SK-N-DZ (cell line): ENCODE measurements around the gene KCNIP1.

Experiments used
- DNase-seq: peaks from one replicate; pipeline ENCODE4 v3.0.0-alpha.2; 2015; ENCODE audit warnings: low spot score

KCNIP1 gene

DNA sequence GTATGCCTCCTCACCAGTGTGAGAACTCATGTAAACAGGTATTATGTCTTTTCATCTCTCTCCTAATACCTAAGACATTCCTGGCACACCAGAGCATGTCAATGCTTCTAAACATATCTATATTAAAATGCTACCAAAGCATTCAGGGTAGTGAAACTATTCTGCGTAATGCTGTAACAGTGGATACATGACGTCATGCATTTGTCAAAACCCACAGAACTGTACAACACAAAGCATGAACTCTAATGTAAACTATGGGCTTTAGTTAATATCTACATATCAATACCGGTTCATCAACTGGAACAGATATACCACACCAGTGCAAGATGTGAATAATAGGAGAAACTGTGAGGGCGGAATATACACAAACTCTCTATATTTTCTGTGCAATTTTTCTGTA lies 207.5 kb downstream of the KCNIP1 start:
- no peak for DNase-seq

DNA sequence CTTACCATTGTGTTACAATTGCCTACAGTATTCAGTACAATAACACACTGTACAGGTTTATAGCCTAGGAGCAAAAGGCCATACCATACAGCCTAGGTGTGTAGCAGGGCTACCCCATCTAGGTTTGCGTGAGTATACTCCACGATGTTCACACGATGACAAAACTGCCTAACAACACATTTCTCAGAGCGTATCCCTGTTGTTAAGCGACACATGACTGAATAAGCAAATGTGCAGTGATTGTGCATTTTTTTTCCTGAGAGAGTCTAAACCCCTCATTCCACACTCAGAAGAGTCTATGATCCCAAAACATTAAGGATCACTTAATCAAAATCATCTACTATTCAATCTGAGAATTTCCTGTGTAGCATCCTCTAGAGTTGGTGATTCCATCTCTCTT lies 211.3 kb downstream of the KCNIP1 start:
- DNase-seq, result no peak

DNA sequence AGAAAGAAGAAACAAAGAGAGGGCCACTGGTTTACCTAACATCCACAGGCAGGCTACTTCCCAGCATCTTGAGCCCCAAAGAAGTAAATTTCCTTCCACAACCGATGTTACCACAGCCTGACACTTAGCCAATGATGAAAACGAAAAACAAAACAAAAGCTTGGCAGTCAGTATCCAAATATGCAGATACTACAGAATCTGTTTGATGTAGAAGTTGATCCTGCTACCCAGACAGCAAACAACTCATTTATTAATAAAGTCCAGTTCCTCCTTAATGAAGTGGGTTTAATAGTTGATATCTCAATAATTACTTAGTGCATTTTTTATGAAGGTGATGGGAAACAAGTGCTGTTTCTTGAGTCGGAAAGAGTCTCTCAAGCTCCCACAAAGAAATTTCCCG lies 212.6 kb downstream of the KCNIP1 start:
- DNase-seq, result no peak

DNA sequence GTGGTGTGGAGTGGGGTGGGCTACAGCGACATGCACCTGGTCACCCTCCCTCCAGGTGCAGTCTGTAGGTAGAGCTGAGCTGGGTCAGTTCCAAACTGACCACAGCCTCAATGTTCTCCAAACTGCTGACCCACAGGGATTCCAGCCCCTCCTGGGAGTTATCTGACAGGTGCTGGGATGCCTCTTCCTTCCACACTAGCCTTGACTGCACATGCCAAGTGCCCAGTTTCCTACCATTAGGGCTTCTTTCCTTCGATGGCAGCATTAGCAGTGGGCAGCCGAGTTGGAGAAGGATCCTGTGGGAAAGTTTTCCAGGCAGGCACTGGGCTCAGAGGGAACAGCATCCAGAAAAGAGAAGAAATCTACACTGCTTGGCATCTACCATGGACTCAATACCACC lies 215.7 kb downstream of the KCNIP1 start:
- DNase-seq, result no peak

DNA sequence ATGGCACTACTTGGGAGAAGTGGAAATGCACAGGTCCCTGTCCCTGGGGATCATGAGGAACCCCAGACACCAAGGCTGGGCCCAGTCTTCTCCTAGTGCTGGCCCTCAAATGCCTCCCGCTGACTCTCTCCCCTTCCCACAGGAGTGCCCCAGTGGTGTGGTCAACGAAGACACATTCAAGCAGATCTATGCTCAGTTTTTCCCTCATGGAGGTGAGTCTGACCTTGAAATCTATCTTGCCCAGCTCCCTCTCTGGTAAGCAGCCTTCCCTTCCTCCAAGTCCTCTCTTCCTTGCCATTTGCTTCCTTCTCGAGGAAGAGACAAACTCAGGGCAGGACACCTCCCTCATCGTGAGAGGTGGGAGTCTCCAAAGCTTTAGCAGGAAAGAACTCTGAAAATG lies 216.4 kb downstream of the KCNIP1 start:
- DNase-seq, result no peak

DNA sequence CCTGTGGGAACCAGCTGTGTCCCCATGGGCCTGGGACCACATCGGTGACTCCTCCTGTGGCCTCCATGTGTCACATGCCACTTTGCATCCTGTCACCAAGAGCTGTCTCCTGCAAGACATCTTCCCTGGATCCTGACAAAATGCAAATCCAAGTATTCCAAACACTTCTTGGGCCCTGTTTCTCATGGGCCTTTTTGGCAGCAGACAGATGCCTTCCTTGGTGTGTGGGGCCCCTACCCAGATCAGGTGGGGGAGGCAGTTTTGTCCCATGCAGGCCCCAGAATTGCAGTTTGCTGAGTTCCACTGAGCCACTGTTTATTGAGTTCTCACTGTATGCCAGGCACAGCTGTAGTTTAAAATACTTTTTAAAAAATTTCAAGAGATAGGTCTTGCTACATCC lies 217.2 kb downstream of the KCNIP1 start:
- DNase-seq, result no peak

DNA sequence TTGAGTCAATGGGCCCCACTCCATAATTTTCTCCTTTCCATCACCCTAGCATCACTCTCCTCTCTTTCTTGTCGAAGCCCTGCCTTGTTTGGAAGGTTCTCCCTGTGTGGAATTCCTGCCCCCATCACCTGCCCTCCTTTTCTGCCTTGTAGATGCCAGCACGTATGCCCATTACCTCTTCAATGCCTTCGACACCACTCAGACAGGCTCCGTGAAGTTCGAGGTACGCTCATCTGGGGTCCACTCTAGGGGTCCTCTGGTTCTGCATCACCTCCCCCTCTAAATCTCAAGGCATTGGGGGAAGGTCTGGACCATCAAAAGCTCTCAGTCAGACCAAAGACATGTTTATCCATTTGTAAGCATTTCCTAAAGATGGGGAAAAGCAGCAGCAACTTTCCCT lies 217.9 kb downstream of the KCNIP1 start:
- no peak for DNase-seq

DNA sequence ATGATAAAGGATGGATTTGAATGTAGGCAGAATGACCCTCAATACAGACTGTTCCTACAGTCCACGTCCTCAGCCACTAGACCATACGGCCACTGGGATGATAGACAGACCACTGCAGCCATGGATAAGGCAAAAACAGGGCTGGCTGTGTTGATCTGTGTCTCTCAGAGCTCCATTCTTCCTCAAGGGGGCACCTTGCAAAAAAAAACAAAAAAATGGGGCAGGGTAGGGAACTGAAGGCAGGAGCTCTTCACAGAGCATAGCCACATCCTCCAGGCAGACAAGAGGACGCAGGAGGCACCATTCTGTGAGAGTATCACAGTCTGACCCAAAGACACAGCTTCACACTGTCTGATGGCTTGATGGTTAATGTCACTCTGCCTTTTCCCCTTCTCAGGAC lies 218.5 kb downstream of the KCNIP1 start:
- no peak for DNase-seq

DNA sequence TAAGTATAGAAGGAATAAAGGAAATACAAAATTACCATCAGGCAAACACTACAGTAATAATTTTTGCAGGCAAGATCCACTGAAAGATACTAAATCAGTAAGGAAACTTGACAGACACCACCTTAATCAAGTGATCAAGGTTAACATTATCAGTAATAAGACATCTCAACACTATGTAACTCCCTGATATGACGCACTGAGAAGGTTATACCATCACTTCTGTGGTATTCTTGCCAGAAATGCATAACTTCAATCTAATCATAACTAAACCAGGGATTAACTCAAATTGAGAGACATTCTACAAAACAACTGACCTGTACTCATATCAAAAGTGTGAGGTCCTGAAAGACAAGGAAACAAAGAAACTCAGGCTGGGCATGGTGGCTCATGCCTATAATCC lies 227.2 kb downstream of the KCNIP1 start:
- DNase-seq, result no peak

DNA sequence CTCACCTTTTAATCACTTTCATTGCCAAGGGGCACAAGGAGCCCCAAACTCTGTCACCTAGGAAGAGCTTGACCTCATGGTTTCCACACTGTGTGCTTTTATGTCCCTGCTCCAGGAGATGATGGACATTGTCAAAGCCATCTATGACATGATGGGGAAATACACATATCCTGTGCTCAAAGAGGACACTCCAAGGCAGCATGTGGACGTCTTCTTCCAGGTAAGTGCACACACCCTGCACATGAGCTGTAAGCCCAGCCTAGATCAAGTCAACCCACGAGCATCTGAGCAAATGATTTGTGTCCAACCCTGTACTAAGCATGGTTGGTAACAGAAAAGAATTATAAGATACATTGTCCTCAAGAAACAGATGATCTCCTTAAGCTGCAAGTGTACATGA lies 228.9 kb downstream of the KCNIP1 start:
- no peak for DNase-seq

DNA sequence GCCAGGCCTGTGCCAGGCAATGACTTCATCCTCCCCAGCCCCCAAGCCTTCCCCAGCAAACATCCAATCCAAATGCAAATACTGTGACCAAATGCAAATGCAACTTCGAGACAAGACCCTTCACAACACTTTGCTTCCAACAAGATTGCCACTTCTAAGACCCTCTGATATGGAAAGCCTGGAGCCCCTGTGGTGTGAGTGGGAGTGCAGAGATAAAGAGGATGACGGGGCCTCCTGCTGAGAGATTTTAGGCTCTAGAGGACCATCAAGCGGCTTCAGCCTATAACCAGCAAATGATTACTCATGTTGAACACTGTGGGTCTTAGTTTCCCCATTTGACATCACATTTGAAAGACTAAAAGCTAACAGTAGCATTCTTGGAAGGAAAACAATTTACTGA lies 233.1 kb downstream of the KCNIP1 start:
- DNase-seq, result no peak

DNA sequence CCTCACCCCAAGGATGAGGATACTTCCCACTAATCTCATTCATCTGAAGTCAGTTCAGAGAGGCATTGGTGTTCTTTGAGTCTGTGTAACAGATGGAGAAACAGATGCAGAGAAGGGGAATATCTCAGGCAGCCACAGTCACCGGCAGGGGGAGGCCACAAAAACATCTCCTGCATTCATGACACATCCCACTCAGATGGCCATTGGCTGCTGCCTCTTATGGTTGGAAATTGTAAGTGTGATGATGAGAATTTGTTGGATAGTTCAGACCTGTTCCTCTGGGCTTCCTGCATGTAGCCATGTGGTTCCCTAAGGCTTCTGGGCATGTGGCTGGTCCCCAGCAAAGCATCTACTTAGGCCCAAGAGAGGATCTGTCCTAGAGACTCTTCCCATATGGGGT lies 233.8 kb downstream of the KCNIP1 start:
- no peak for DNase-seq

DNA sequence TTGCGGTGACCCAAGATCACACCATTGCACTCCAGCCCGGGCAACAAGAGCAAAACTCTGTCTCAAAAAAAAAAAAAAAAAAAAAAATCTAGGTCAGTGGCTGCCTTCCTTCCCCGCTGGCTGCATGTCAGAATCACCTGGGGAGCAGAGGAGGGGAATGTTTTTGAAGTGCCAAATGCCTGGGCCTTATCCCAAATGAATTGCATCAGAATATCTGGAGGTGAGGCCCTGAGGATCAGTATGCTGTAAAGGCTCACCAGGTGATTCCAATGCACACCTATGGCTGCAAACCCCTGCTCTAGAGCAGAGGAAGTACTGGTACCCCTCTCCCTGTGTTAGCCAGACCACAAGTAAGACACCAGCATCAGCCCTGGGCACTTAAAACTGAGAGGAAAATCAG lies 235.0 kb downstream of the KCNIP1 start:
- DNase-seq, result no peak

DNA sequence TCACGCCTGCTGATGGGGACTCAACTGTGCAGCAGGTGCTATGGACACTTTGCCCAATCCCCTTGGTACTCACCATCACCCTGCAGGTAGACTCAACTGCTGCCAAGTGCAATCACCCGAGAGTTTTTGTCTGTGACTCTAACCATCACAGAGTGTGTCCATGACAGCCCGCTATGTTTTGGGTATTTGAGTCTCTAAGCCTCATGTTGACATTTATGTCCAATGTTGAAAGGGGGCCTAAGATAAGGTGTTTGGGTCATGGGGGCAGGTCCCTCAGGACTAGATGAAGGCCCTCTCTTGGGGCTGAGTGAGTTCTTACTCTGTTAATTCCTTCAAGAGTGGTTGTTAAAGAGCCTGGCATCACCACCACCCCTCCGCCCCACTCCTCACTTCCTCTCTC lies 235.6 kb downstream of the KCNIP1 start:
- DNase-seq, result no peak

DNA sequence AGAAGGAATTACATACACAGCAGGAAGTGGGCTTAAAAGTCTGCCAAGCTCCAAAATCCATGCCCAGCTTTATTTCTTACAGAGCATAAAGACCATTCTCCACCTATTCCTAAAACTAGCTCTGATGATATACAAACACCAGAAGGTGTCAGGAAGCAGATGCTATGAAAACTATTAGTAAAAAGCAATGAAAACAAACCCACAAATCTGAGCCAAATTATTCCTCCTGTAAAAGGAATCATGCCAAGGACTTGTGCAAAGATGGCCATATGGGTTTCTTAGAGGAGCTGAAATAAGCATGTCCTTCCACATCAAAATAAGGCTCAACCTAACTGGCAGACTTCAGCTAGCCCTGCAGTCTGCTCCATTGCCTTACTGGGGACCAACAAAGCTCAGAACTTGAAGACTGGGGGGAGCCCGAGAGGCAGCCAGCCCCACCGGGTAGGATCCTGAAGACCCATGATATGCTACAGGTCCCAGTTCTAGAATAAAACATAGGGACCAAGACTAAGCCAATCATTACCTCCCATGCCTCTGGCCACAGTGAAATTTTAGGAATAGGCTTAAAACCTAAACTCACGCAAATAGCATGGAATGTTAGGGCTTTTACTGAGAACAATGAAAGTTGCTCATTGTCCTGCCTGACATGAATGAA lies 236.9 kb downstream of the KCNIP1 start:
- no peak for DNase-seq

DNA sequence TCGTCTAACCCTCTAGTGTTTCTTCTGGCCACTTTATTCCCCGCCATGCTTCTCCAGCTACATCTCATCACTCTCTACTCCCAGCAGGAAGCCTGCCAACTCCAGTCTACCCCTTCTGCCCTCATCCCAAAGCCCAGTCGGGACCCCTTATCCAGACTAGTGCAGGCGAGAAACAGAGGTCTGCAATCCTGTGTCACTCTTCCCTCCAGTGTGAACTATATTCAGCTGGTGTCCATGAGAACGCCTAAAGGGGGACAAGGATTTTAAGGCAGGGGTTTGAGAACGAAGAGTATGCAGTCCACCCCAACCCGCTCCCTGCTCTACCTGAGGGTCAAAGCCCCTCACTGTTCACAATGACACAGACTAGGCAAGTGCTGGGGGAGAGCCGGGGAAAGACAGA lies 238.0 kb downstream of the KCNIP1 start:
- DNase-seq, result no peak

DNA sequence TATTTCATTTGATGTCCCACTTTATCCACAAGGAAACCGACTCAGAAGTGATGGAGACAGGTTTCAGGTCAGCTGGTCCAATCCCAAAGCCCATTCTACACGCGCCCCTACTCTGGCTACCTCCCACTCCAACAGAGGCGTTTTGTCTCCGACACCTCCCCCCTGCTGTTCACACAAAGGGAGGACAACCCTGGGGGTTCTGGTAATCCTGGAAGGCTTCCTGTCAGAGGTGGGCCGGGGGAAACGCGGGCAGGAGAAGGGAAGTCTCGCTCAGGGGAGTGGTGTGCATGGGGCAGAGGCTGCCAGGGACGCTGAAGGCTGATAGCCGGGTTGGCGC lies 240.0 kb downstream of the KCNIP1 start:
- DNase-seq, result no peak

DNA sequence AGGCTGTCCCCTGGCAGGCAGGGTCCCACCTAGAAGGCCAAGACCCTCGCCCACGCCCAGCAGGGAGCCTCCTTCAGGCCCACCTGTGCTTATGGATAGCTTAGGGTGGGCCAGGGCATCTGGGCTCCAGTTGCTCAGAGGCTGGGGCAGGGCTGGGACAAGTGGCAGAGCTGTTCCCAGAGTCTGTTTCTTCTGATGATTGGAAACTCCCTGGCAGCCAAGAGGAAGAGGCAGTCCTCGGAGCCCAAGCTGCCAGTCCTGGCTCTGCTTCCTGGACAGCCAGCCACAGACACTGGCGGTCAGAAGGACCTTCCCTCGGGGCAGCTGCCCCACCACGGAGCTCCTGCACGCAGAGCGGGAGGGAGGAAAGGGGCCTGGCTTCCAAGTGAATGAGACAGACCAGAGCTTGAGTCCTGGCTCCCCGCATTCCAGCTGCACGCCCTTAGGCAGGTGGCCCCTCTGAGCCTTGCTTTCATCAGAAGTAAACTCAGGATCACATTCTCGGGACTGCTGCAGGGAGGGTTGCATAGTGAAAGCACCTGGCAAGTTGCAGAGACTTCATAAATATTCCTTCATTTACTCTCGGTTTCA lies 241.8 kb downstream of the KCNIP1 start:
- DNase-seq, result peak; percentile 67

DNA sequence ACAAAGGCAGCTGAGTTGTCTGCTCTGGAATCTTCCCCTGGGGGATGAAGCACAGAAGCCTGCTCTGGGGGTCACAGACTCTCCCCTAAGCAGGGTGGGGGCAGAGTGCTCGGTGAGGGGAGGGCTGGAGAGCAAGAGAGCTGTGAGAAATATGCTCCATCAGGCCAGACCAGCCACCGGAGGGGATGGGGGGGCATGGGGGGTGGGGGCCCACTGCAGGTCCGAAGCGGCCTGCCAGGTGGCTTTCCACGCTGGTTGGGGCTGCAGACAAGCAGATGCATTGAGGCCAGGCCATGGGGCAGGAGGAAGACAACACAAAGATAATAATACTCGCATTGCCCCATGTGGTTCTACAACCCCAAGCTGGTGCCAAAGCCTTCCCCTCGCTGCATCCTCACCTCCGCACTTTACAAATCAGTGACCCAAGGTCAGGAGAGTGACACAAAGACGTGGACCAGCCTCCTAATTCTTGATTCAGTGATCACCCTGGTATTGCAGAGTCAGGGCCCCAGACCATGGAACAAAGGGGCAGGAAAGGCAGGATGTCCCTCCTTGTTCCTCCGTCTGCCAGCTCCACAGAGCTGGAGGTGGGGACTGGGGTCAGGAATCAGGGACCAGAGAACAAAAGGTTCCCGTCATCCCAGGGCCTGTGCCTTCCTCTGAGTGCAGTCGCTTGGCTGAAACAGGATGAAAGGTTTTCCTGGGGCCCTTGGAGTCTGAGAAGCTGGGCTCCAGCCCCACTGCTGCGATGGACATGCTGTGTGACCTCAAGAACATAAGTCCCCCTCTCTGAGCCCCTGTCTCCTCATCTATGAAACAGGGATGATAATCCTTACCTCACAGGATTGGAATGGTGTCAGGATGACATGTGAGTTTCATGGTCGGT lies 242.5 kb downstream of the KCNIP1 start:
- no peak for DNase-seq

DNA sequence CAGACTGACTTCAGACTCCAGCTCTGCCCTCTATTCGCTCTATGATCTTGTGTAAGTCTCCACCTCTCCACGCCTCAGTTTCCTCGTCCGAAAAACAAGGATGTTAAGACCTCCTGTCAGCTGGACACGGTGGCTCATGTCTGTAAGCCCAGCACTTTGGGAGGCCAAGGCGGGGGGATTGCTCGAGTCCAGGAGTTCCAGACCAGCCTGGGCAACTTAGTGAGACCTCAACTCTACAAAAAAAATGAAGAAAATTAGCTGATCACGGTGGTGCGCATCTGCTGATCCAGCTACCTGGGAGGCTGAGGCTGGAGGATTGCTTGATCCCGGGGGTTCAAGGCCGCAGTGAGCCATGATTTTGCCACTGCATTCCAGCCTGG lies 243.1 kb downstream of the KCNIP1 start:
- DNase-seq, result no peak

DNA sequence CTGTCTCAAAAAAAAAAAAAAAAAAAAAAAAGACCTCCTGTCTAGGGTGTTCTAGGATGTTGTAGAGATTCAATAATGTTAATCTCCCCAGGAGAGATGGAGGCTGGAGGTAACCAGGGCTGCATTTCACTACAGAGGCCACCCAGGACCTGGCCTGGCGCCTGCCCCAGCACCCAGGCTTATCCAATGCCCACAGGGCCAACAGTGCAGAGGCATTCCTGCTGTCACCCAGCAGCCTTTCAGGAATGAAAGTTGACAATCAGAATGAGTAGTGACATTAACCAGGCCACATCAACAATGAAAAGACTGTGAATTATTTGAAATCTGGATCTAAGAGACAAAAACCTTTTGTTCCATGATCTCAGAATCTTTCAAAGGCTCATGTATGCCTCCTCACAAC lies 243.5 kb downstream of the KCNIP1 start:
- DNase-seq, result no peak

DNA sequence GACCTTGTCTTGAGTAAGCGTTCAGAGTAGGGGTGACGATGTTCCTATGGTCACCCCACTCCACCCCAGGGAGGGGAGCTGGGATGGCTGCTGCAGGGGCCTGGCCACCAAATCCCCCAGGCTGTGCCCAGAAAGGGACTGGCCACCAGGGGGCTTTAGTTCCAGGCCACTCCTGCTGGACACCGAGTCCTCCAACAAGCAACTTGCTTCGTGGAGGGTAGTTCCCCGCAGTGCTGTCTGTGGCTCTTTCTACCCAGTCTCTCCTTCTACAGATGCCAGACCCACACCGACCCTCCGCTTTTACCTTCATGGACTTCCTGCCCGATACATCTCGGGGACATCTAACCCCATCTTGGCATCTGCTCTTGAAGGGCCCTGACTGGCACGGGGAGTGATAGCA lies 244.0 kb downstream of the KCNIP1 start:
- DNase-seq, result peak; percentile 45

DNA sequence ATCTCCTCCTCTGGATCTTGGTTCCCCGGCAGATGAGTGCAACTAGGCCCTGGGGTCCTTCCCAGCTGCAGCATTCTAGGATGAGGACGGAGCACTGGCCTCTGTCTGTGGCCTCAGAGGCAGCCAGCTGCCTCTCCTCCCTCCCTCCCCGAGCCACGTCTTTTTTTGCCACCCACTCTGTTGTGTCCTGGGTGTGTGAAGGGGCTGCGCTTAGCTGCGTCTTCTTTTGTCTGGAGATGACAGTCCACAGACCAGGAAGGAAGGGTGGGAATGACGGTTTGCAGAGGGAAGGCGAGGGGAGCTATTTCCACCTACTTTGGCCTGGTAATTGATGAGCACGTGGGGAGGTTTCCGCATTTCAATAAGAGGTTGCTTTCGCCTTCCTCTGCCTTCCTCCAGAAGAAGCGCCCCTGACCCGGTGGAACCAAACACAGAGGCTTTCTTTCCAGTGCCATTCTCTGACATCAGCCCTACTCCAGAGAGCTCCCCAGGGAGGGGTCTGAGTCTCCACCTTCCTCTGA lies 245.2 kb downstream of the KCNIP1 start:
- DNase-seq, result no peak
